HG03139 (cell line): ENCODE data around the gene GNPTAB.
A peak's percentile ranks its signal among the peaks of the same experiment; 100 is the strongest.

Source experiments
- ATAC-seq: cut with Tn5 transposase; IDR thresholded peaks from one replicate; pipeline ENCODE4 v1.9.1; 2021; ENCODE audit not compliant: unreplicated experiment

GNPTAB gene

GRCh38 chr12:101775816-101776215 lies 54.9 kb downstream of the GNPTAB start:
- ATAC-seq, result no peak

GRCh38 chr12:101773650-101774162 lies 57.1 kb downstream of the GNPTAB start:
- ATAC-seq, result peak; percentile 78

GRCh38 chr12:101772012-101772775 lies 58.6 kb downstream of the GNPTAB start:
- no peak for ATAC-seq

- ATAC-seq, result no peak
Observed at GRCh38 chr12:101769865-101770264, 60.9 kb downstream of the GNPTAB start.

GRCh38 chr12:101768781-101769180 lies 62.0 kb downstream of the GNPTAB start:
- ATAC-seq, result no peak

- ATAC-seq, result no peak
Observed at GRCh38 chr12:101767537-101767936, 63.2 kb downstream of the GNPTAB start.

GRCh38 chr12:101764051-101764792 lies 66.5 kb downstream of the GNPTAB start:
- no peak for ATAC-seq

GRCh38 chr12:101763246-101763931 lies 67.4 kb downstream of the GNPTAB start:
- ATAC-seq, result no peak

GRCh38 chr12:101761781-101762180 lies 69.0 kb downstream of the GNPTAB start:
- ATAC-seq, result no peak

GRCh38 chr12:101761350-101761749 lies 69.4 kb downstream of the GNPTAB start:
- ATAC-seq, result no peak

- ATAC-seq, result no peak
Observed at GRCh38 chr12:101759396-101760047, 71.2 kb downstream of the GNPTAB start.

- no peak for ATAC-seq
Observed at GRCh38 chr12:101750152-101750551, 80.6 kb downstream of the GNPTAB start.

- ATAC-seq, result no peak
Observed at GRCh38 chr12:101749657-101750056, 81.1 kb downstream of the GNPTAB start.

GRCh38 chr12:101748907-101749306 lies 81.9 kb downstream of the GNPTAB start:
- no peak for ATAC-seq

GRCh38 chr12:101747697-101748096 lies 83.1 kb downstream of the GNPTAB start:
- no peak for ATAC-seq

GRCh38 chr12:101746661-101747060 lies 84.1 kb downstream of the GNPTAB start:
- ATAC-seq, result no peak

GRCh38 chr12:101746196-101746595 lies 84.6 kb downstream of the GNPTAB start:
- no peak for ATAC-seq

GRCh38 chr12:101745481-101745880 lies 85.3 kb downstream of the GNPTAB start:
- ATAC-seq, result no peak

GRCh38 chr12:101743724-101744472 lies 86.9 kb downstream of the GNPTAB start:
- ATAC-seq, result peak; percentile 98

- no peak for ATAC-seq
Observed at GRCh38 chr12:101743242-101743641, 87.5 kb downstream of the GNPTAB start.
